Measurements from ENCODE around the gene KIF26B. TPM values are rescaled to one million over a fixed set of nuclear protein-coding genes. Genes with fewer than 3 reads are reported as not detected.
"Not testable (repeated sequence)": the region's sequence is repeated elsewhere in the genome, so short reads cannot be mapped to it uniquely, and the experiment has no call there.

KIF26B gene
- total RNA-seq, 1 donor from 2014 or later, result 0.32 TPM

- DNase-seq (ENCODE audit: low spot score), result not testable (repeated sequence)
These were observed 201.3 kb downstream of the KIF26B start for GRCh38 chr1:245355851-245356630.

GRCh38 chr1:245356891-245357585 lies 202.3 kb downstream of the KIF26B start:
- no peak for DNase-seq (ENCODE audit: low spot score)

GRCh38 chr1:245359101-245359680 lies 204.4 kb downstream of the KIF26B start:
- not testable (repeated sequence) for DNase-seq (ENCODE audit: low spot score)

DNA sequence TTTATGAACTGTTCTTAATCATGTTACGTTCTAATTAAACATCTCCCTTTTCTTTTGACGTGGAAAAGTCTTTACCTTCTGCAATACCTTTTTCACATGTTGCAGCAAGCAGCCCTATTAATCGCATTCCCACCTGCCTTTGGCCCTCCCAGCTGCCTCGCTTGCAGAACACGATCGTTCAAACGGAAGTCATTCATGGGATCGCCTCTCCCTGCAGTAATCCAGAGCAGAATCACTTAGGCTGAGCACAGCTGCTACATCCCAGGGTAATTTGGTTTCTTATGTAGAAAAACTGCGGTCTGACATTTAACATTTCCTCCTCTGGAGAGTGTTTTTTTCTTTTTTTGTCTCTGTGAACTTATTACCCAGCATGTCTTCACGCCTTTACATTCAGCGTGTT lies 206.3 kb downstream of the KIF26B start:
- no peak for DNase-seq (ENCODE audit: low spot score)

- DNase-seq (ENCODE audit: low spot score), result no peak
These were observed 207.2 kb downstream of the KIF26B start for GRCh38 chr1:245361951-245362350.

GRCh38 chr1:245363461-245364200 lies 208.8 kb downstream of the KIF26B start:
- no peak for DNase-seq (ENCODE audit: low spot score)

GRCh38 chr1:245365095-245366020 lies 210.6 kb downstream of the KIF26B start:
- DNase-seq (ENCODE audit: low spot score), result no peak

DNA sequence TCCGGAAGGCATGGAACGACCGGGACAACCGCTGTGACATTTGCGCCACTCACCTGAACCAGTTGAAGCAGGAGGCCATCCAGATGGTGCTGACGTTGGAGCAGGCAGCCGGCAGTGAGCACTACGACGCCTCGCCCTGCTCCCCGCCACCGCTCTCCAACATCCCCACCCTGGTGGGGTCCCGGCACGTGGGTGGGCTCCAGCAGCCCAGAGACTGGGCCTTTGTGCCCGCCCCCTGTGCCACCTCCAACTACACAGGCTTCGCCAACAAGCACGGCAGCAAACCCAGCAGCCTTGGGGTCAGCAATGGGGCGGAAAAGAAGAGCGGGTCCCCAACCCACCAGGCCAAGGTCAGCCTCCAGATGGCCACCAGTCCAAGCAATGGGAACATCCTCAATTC lies 212.1 kb downstream of the KIF26B start:
- DNase-seq (ENCODE audit: low spot score), result no peak

DNA sequence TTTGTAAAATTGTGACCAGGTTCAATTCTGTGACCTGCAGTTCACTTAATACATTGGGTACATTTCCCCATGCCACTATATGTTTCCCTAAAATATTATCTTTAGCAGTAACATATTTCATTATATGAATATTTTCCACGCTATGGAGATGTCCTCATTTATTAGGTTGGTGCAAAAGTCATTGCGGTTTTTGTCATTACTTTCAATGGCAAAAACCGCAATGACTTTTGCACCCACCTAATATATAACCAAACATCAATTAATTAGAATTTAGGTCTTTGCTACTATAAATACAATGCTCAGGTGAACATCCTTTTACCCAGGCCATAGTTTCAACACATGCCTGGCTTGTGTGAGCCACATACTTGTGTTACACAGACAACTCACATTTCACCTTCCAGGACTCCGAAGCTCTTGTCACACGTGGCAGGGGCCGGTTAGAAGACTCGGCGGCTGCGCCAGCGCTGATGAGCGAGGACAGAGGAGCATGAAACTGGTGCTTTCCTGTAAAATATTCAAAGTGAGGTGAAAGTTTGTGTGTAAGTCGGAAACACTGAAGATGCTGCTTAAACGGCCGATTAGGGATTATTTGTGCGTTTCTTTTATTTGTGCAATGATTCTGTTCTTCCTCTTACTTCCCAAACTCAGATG lies 215.5 kb downstream of the KIF26B start:
- DNase-seq (ENCODE audit: low spot score), result no peak

DNA sequence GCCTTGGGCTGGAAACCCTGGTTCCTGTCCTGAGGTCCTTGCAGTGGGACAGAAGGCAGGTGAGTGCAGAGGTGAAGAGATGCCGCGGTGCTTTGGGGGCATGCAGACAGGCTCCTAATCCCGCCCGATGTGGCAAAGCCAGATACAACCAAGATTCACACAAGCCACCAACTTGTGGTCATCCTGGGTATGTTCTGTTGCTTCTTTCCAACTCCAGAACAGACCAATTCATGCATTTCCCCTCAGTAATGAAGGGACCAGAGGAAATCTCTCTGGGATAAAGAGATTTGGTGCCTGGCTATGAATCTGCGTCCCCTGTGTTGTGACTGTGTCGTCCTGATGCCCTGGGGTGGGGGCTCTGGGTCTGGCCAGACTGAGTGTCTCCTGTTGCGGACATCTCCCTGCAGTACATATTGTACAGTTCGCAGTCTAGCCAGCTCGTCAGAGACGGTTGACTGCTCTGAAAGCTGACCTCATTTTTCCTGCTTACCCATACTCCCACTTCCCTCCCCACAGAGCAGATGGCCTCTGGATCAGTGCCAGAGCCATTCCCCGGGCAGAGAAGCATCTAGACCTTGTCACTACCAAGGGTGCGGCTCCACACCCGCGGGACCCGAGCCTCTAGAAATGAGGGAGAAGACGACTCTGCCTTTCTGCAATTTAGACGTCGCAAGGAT lies 216.3 kb downstream of the KIF26B start:
- no peak for DNase-seq (ENCODE audit: low spot score)

GRCh38 chr1:245373131-245373530 lies 218.3 kb downstream of the KIF26B start:
- DNase-seq (ENCODE audit: low spot score), result no peak

DNA sequence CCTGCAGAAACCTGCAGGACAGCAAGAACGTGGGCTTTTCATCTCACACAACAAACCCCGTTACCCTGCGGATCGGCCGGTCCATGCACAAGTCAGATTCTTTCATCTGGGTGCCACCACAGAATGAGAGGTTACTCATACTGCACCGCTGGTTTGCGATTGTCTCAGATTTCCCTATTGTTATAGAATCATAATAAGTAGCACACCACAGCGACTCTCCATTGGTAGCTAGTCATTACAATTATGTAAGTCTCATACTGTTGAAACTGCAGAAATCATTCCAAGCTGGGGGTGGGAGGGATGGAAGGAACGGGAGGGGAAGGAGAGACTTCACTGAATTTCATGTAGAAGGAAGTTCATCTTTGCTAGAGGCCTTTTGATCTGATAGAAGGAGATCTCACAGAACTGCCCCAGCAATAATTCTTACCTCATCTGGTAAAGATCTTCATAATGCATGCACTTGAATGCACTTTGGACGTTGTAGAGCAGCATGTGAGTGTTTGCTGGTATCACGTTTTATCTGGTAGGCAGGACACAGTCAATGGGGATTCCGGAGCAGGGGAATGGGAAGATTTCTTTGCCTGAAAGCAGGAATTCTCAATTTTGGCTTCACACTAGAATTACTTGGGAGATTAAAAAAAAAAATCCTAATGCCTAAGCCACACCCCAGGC lies 221.1 kb downstream of the KIF26B start:
- no peak for DNase-seq (ENCODE audit: low spot score)

DNA sequence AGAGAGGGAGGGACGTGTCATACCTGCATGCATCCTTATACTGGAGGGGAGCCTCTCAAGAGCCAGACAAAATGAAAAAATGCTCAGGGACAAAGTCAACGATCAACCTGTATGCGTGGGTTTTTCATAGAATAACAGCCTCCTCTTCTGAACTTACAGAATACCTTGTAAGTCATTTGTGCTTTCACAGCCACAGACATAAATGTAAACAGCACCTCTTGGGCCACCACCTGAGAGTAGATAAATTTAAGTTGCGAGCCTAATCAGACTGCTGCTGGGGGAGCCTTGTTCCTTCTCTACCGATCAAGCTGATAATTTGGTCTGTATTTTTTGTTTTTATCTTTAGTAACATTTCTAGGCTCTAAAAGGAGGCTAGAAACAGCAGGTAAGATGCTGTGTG lies 223.1 kb downstream of the KIF26B start:
- no peak for DNase-seq (ENCODE audit: low spot score)

GRCh38 chr1:245378311-245378722 lies 223.5 kb downstream of the KIF26B start:
- DNase-seq (ENCODE audit: low spot score), result no peak

DNA sequence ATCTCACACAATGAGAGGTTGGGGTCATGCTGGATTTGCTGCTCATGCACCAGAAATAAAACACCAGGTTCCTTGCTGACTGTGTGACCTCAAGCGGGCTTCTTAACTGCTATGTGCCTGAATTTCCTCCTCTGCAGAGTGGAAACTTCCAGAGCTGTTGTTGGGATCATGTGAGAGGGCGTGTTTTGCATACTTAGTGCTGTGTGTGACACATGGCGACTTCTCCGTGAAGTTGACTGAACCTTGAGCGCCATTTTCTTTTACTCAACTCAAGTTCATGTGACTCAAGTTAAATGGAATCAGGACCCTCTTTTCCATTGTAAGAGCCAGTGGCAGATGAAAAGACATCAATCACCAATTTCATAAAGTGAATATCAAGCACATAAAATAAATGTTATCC lies 224.0 kb downstream of the KIF26B start:
- DNase-seq (ENCODE audit: low spot score), result no peak

DNA sequence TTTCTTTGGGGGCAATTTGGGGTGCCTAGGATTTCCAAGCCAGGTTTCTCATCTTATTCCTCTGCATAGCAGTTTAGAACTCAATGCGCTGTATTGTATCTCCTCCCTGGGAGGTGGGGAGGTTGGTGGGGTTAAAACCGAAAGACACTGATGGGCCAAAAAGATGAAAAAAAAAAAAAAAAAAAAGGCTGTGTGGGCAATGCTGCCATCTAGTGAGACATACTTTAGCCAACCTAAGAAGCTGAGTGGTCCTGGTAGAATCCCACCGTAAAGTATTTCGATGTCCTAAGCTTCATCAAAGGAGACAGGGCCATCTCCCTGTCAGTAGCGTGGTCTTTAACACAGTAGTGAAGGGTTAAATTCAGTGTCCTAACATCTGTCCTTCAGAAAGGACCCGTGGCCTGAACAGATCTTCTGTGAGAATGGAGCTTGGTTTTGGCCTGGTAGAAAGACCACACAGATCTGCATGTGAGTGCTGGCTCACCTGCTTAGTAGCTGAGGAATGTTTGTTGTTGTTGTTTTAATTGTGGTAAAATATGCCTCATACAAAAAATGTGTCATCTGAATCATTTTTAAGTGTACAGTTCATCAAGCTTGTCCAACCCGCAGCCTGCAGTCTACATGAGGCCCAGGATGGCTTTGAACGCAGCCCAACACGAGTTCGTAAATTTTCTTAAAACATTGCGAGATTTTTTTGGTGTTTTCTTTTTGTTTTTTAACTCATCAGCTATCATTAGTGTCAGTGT lies 226.2 kb downstream of the KIF26B start:
- DNase-seq (ENCODE audit: low spot score), result no peak

DNA sequence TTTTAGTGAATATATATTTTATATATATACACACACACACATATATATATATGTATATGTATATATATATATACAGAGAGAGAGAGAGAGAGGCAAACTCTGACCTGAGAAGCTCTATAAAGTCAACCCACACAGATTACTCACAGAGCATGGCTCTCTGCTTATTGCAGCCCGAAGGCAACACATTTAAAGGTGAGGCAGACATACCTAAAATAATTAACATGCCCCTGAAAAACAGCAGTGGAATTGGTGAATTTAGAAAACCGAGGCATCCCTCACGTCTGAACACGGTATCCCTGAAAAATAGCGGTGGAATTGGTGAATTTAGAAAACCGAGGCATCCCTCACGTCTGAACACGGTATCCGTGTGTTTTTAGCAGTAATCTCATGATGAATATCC lies 228.2 kb downstream of the KIF26B start:
- no peak for DNase-seq (ENCODE audit: low spot score)

Measured in mucosa of gallbladder (tissue), 1 donor.